HG02938 (cell line): ENCODE results near the gene ERBB2.

Experiments
- ATAC-seq: cut with Tn5 transposase; IDR thresholded peaks from one replicate; pipeline ENCODE4 v1.9.1; 2021; ENCODE audit warnings: mild to moderate bottlenecking, moderate library complexity; ENCODE audit not compliant: unreplicated experiment

The ERBB2 gene

DNA sequence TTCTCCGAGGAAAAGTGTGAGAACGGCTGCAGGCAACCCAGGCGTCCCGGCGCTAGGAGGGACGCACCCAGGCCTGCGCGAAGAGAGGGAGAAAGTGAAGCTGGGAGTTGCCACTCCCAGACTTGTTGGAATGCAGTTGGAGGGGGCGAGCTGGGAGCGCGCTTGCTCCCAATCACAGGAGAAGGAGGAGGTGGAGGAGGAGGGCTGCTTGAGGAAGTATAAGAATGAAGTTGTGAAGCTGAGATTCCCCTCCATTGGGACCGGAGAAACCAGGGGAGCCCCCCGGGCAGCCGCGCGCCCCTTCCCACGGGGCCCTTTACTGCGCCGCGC, at the start of gene ERBB2:
Gene ERBB2 (plus strand): TSS at position 247 of the 330 bp plus-strand sequence. CDS start 175 bp downstream, outside the sequence.
- ATAC-seq, result no peak

DNA sequence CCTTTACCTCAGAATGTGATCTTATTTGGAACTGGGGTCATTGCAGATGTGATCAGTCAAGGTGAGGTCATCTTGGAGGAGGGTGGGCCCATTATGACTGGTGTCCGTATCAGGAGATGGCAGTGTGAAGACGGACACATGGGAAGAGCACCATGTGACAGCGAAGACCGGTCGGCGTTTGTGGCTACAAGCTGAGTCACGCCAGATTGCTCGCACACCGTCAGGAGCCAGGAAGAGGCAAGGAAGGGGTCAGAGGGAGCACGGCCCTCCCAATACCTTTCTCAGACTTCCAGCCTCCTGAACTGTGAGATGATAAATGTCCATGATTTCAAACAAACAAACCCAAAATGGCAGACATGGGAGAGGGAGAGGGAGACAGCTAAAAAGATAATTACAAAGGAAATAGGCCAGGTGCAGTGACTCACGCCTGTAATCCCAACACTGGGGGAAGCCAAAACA, 49.7 kb upstream of the ERBB2 start:
- no peak for ATAC-seq

DNA sequence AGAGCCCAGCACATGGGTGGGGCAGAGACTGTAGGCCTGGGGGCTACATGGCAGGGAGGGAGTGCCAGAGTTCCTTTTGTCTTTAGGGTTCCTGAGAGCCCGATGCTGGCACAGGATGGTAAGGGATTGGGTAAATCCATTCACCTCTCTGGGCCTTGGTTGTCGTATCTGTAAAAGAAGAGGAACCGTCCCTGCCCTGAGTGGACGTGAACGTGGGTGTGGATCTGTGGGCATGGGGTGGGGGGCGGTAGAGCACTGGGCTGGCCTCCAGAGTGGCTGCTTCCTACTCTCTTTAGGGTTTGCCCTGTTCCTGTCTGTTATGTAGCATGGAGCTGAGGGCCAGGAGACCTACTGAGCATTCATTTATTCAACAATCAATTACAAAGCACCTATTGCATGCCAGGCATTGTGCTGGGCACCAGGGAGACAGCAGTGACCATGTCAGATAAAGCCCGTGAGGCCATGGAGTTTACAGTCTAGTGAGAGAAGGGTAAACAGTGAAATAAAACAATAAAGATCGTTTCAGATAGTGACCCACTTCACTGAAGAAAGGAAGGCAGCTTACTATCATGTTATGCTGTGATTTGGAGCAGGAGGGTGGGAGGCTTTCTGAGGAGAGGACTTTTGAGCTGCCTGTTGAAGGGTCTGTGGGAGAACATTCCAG, 47.8 kb upstream of the ERBB2 start:
- no peak for ATAC-seq

DNA sequence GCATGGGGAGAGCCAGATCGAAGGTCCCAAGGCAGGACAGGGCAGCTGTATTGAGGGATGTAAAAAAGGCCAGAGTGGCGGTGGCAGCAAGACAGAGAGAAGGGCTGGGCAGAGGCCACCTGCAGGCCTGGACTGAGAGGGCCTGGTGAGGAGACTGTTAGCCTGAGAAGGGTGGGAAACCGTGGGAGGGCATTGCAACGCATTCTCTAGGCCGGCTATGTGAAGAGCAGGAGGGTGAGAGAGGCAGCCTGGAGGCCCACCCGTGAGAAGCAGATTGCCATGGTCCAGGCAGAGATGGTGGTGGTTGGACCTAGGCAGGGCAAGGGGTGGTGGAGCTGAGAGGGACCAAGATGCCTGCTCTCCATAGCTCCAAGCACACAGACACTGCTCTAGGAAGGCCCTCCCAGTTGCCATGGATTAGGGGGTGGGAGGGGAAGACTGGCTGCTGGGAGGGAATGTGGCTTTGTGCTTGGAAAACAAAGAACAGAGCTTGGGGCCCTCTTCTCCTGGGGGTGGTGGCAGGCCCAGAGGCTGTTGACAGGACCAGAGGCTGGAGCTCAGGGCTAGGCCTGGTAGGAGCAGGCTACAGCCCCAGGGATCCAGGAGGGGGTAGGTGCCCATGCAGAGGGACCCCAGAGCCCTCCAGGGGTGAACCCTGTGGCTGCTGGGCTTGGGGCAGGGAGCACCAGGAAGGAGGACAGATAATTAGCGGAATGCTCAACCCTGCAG, 47.1 kb upstream of the ERBB2 start:
- no peak for ATAC-seq

DNA sequence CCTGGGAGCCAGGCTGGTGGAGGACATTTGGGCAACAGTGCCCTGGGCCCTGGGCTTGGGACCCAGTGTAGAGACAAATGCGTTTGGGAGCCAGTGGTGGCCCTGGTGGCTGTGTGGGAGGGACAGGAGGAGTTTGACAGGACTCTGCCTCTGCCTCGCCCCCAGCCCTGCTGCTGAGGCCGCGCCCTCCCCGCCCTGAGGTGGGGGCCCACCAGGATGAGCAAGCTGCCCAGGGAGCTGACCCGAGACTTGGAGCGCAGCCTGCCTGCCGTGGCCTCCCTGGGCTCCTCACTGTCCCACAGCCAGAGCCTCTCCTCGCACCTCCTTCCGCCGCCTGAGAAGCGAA, 46.6 kb upstream of the ERBB2 start:
- no peak for ATAC-seq

DNA sequence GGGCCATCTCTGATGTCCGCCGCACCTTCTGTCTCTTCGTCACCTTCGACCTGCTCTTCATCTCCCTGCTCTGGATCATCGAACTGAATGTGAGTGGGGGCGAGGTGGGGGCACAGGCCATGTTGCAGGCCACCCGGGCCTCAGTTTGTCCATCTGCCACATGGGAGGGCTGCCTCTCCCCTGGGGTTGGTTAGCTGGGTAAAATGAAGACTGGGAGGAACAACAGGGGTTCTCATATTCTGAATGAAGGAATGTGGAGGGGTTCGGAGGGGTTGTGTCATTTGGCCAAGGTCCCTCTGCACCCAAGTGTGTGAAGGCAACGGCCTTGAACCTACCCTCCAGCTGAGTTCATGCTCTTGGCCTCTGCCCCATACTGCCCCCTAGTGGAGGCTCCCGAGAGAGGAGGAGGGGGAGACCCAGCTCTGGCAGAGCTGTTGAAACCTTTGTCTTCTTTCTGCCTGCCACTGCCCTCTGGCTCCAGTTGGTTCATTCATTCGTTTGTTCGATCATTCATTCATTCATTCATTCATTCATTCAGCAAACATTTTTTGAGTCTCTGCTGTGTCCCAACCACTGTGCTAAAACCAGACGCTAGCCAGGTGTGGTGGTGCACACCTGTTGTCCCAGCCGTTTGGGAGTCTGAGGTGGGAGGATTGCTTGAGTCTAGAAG, 46.1 kb upstream of the ERBB2 start:
- no peak for ATAC-seq

DNA sequence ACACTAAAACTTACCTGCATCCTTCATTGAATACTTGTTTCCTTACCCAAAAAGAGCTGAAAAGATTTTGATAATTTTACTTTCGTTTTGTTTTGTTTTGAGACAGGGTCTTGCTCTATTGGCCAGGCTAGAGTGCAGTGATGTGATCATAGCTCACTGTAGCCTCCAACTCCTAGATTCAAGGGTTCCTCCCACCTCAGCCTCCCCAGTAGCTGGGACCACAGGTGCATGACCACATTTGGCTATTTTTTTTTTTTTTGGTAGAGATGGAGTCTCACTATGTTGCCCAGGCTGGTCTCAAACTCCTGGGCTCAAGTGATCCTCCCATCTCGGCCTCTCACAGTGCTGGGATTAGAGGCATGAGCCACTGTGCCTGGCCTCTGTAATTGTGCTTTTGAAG, 44.8 kb upstream of the ERBB2 start:
- ATAC-seq, result no peak

DNA sequence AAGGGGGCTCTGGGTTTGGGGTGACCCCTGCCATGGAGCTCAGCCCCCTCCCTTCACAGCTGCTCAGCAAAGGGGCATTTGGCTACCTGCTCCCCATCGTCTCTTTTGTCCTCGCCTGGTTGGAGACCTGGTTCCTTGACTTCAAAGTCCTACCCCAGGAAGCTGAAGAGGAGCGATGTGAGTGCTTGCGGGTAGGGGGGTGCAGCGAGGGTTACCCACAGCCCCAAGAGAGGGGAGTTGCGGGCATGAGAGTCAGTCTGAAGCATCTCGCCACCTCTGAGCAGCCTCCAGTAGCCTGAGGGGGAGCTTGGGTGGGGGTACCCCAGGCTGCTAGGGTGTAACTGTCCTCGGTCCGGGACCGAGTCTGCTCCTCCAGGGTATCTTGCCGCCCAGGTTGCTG, 41.5 kb upstream of the ERBB2 start:
- ATAC-seq, result no peak

DNA sequence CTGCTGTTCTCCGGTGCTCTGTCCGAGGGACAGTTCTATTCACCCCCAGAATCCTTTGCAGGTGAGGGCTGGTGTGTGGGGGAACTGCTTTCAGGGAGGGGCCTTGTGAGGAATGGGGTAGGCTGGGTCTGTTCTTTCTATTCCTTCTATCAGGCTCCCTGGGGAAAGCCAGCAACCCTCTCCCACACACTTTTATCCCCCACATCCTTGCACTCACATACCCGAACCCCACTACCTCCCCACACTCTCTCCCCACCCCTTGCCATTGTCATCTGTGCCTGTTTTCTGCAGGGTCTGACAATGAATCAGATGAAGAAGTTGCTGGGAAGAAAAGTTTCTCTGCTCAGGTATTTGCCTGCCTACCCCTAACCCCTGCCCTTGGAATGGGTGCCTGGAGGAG, 41.1 kb upstream of the ERBB2 start:
- no peak for ATAC-seq

DNA sequence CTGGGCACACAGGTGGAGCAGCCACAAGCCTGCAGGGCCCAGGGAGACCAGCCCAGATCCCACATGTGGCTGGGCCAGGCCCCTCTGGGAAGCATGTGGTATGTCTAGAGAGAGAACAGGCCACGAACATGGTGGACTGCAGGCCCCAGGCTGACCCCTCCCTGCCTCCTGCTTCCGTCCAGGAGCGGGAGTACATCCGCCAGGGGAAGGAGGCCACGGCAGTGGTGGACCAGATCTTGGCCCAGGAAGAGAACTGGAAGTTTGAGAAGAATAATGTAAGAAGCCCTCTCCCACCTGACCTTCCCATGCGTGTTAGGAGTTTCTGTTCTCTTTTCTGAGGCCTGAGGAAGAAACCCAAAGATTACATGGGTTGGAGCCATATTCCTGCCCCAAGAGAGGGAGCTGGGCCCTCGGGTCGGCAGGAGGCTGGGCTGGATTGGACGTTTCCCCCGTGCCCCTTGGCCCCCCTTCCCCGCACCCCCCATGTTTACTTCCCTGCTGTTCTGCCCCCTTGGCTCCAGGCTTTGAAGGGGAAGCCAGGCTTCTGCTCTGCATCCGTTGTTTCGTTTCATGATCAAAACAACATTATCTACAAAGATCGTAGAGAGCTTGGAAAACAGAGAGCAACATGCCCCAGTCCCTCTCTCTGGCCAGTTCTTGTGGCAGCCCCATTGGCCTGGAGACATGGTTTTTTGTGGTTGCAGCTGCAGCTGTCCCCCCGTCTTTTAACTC, 40.4 kb upstream of the ERBB2 start:
- no peak for ATAC-seq

DNA sequence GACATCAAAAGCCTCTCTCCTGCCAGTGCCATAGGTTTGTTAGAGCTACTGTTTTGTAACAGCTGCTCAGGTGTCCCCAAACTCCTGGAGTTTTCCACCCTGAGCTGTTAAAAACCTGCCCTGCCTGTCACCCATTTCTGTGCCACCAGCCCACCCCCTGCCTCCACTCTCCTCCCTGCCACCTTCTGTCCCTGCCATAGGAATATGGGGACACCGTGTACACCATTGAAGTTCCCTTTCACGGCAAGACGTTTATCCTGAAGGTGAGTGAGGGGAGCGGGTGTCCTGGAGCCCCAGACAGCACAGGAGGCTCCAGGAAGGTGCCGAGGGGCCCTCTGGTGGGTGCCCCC, 39.9 kb upstream of the ERBB2 start:
- ATAC-seq, result no peak

DNA sequence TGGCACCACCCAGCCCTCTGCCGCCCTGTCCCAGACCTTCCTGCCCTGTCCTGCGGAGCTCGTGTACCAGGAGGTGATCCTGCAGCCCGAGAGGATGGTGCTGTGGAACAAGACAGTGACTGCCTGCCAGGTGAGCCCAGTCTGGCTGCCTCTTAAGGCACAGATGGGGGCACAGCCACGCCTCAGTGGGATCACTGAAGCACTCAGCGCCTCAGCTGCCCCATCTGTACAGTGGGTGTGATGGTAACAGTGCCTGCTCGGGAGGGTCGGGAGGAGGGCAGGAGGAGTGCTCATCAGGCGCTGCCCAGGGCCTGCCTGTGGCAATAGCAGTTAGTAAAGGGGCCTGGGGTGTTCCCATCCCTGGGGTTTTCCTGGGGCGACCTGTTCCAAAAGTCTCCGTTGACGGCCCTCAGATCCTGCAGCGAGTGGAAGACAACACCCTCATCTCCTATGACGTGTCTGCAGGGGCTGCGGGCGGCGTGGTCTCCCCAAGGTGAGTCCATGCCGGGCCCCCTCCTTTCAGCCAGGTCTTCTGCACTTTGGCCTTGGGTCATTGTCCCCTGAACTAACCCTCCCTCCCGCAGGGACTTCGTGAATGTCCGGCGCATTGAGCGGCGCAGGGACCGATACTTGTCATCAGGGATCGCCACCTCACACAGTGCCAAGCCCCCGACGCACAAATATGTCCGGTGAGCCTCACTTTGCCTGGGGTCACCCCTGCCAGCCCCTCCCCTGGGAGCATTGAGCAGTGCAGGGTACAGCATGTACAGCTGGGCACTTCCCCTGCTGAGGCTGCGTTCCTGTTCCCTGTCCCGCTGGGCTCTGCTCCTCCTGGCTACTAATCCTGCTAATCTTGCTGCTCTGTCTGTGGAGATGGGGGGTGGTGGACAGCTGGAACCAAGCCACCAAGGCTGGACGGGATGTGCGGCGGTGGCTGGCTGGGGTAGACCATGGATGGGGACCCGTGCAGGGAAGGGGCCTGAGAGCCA, 39.2 kb upstream of the ERBB2 start:
- ATAC-seq, result no peak

DNA sequence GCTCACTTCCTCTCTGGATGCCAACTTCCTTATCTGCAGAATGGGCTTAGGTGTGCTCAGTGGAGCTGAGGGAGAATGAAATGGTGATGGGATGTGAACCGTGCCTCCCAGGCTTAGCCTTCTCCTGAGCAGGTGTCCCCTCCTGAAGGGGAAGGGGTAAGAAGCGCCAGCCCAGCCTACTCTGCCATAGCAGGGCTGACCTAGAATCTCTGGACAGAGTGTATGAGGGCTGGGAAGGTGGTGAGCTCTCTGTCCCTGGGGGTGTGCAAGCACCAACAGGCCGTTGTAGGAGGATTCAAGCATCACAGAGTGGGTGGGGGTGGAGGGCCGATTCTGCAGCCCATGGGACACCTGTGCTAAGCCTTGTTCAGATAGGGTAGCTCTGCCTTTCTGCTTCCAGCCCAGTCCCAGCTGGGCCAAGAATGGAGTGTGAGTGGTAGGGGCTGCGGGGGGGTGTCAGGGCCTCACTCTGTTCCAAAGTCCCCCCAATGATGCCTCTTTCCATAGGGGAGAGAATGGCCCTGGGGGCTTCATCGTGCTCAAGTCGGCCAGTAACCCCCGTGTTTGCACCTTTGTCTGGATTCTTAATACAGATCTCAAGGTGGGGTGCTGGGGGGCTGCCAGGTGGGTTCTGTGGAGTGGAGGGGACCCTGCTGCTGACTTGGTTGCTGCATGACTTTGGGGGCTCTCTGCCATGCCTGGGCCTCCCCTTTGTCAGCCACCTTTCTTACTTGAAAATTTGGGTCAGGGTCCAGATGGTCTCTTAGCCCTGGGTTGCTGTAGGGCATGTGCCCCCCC, 37.9 kb upstream of the ERBB2 start:
- no peak for ATAC-seq

DNA sequence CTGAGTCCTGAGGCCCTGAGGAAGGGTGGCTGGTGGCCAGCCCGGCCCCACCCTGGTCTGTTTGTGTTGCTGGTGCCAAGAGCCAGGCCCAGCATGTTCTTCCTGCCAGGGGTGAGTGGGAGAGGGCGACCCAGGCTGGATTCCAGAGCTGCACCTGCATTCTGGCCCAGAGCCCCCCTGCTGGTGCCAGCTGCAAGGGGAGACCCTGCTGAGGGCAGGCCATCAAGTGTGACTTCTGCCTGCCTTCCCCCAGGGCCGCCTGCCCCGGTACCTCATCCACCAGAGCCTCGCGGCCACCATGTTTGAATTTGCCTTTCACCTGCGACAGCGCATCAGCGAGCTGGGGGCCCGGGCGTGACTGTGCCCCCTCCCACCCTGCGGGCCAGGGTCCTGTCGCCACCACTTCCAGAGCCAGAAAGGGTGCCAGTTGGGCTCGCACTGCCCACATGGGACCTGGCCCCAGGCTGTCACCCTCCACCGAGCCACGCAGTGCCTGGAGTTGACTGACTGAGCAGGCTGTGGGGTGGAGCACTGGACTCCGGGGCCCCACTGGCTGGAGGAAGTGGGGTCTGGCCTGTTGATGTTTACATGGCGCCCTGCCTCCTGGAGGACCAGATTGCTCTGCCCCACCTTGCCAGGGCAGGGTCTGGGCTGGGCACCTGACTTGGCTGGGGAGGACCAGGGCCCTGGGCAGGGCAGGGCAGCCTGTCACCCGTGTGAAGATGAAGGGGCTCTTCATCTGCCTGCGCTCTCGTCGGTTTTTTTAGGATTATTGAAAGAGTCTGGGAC, 37.1 kb upstream of the ERBB2 start:
- no peak for ATAC-seq

DNA sequence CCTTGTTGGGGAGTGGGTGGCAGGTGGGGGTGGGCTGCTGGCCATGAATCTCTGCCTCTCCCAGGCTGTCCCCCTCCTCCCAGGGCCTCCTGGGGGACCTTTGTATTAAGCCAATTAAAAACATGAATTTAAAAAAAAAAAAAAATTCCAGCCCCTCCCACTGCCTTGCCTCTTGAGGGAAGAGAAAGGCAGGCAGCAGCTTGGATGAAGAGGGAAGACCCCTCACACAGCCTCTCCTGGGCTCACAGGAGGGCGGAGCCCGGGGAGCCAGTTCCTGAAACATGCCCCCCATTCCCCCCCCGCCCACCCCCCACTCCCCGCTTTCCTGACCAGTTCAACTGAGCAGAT, 36.5 kb upstream of the ERBB2 start:
- ATAC-seq, result no peak

DNA sequence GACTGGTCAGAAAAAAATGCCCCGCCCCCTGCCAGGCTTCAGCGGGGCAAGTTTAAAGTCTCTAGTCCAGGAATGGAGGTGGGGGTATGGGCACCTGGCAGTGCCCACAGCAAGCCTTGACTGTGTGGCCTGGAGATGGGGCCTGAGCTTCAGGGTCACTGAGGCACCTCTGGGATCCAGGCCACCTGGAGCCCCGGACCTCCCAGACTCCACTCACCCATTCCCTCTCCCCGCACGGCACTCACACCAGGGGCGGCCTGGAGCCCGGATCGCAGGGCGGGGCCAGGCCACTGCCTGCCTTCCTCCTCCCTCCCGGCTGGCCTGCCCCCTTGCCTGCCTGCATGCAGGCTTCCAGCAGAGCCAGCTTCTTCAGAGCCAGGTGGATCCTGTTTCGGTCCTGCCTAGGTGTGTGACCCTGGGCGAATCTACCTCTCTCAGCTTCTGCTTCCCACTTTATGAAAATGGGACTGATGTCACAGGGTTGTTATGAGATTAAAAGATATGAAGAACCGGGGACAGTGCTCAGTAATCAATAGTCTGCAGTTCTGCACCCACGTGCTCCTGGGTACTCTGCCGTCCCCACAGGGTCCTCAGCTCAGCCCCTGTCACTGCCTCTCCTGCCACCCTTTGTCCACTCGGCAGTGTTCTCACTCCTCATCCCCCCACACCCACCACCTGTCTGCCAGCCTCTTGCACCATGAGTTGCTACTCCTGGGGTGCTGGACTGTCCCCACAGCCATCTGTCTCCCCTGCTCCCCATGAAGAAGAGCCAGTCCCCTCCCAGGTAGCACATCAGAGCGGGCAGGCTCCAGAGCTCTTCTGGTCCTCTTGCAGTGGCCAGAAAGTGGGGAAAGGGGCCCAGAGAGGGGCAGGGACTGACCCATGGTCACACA, 35.9 kb upstream of the ERBB2 start:
- no peak for ATAC-seq

DNA sequence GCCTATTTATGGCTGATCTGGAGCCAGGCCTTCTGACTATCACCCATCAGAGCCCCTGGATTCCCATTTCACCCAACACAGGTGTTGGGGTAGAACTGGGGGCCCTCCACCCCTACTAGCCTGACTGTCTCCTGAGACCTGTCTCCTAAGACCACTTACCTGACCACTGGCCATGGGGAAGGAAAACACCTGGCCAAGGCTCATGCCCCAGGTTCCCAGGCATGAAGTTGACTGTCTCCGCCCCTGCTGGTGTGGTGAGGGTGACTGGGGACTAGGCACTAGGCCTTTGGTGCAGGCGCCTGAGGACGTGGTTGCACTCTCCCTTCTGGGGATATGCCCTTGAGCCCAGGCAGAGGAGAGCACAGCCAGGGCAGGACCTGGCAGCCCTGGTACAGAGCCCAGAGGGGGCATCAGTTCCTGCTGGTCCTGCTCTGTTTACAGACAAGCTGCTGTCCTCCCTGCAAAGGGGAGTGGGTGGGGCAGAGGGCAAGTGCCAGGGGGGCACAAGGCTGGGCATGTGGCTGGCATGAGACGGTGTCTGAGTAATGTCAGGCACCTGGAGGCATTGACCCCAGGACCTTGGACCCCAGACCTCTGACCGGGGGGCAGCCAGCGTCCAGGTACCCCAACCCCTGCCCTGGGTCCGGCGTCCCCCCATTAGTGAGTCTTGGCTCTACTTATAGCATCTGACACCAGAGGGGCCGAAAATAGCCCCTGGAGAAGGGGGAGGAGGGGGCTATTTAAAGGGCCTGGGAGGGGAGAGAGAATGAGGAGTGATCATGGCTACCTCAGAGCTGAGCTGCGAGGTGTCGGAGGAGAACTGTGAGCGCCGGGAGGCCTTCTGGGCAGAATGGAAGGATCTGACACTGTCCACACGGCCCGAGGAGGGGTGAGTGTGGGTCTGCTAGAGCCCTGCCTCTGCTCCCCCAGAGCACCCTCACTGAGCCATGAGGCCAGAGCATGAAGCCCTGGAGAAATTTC, 35.0 kb upstream of the ERBB2 start, which contains the start of gene TCAP:
Gene TCAP (plus strand): TSS at position 769 of the 981 bp plus-strand sequence. CDS start 11 bp downstream, at position 780.
- ATAC-seq, result no peak
